WI38 (cell line): Measurements from ENCODE around the gene ZBTB18.
"Not testable (repeated sequence)": the region's sequence is repeated elsewhere in the genome, so short reads cannot be mapped to it uniquely, and the experiment has no call there.

ENCODE experiments used
- H3K4me3 ChIP-seq: 2 replicates; pipeline ENCODE4 v1.5.1; 2011; ENCODE audit warnings: low read depth, mild to moderate bottlenecking, control low read depth, low read length
- TF ChIP-seq, protein P1 (sequence below): IDR thresholded peaks from 2 replicates; pipeline ENCODE4 v1.5.1; 2012; ENCODE audit warnings: low read depth, mild to moderate bottlenecking, control low read depth, low read length

The ZBTB18 gene

DNA sequence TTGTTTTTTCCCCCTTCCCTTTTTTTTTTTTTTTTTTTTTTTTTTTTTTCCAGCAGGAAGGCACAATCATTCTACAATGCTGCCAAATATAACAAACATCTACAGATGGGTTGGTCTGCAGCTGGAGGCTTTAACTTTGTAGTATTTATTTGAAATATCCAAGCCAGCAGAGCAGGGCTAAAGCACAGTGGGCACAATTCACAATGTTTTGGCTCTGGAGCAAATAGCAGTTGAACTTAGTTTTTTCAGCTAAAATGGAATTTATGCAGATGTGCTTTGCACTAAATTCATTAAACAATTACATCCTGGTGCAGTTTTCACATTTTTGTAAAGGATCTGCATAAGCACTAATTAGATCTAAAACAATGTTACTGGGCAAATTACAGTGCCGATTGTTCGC, 39.8 kb upstream of the ZBTB18 start:
- H3K4me3 ChIP-seq, result no peak overlapping the region
- TF ChIP-seq, protein P1, sequence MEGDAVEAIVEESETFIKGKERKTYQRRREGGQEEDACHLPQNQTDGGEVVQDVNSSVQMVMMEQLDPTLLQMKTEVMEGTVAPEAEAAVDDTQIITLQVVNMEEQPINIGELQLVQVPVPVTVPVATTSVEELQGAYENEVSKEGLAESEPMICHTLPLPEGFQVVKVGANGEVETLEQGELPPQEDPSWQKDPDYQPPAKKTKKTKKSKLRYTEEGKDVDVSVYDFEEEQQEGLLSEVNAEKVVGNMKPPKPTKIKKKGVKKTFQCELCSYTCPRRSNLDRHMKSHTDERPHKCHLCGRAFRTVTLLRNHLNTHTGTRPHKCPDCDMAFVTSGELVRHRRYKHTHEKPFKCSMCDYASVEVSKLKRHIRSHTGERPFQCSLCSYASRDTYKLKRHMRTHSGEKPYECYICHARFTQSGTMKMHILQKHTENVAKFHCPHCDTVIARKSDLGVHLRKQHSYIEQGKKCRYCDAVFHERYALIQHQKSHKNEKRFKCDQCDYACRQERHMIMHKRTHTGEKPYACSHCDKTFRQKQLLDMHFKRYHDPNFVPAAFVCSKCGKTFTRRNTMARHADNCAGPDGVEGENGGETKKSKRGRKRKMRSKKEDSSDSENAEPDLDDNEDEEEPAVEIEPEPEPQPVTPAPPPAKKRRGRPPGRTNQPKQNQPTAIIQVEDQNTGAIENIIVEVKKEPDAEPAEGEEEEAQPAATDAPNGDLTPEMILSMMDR, result no peak

DNA sequence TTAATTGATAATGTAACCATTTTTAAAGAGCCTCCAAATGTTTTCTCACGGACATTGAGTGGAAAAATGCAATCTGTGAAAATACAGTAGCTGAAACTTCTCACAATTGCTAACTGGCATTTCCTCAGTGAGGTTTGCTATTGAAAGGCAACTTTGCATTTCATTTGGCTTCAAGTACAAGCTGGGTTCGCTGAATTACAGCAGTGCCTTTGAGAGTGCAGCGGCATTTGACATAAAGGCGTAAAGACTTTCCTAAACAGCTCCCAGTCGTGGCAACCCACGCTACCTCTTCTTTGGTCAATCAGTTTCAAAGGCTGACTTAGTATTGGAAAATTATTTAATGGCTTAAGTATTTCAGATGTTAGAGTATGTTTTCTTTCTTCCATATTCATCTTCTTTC, 39.3 kb upstream of the ZBTB18 start:
- no peak overlapping the region for H3K4me3 ChIP-seq
- TF ChIP-seq, protein P1, result no peak

DNA sequence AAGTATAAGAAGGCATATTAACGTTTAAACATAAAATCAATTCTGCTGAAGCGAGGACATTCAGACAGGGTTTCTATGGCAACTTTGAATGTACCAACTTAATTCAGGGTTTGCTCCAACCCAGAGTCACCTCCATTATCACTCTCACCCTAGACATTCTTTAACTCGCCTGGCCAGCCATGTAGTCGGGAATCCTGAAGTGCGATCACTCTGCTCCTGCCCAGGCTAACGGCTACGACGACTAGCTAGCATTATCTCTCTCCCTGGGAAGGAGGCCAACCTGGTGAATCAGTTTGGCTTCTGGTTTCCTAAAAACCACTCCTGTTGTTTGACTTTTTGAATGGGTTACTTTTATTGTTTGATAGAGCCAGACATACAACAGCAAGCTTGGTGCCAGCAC, 38.9 kb upstream of the ZBTB18 start:
- H3K4me3 ChIP-seq, result no peak overlapping the region
- TF ChIP-seq, protein P1, result no peak

DNA sequence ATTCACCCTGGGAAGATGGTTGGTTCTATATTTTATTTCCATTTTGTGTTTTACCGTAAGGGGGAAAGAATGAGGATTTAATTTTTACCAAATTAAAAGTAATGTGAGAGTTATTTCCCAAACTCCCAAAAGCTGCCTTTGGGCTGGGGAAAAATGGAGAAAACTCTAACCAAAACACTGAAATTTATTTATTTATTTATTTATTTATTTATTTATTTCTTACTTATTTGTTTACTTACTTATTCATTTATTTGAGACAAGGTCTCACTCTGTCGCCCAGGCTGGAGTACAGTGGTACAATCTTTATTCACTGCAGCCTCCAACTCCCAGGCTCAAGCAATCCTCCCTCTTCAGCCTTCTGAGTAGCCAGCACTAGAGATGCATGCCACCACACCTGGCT, 38.0 kb upstream of the ZBTB18 start:
- no peak overlapping the region for H3K4me3 ChIP-seq
- TF ChIP-seq, protein P1, result no peak

DNA sequence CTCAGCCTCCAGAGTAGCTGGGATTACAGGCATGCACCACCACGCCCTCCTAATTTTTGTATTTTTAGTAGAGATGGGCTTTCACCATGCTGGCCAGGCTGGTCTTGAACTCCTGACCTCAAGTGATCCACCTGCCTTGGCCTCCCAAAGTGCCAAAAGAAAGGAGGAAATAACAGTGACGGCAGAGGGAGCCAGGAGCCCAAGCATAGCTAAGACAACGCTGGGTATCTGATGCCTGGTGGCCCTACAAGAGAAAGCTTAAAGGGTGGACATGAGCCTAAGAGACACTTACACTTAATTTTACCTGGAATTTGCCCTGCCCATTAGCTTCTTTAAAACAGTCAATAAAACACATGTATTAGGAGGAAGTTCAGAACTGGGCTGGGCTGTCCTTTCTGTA, 36.2 kb upstream of the ZBTB18 start:
- H3K4me3 ChIP-seq, result not testable (repeated sequence)

DNA sequence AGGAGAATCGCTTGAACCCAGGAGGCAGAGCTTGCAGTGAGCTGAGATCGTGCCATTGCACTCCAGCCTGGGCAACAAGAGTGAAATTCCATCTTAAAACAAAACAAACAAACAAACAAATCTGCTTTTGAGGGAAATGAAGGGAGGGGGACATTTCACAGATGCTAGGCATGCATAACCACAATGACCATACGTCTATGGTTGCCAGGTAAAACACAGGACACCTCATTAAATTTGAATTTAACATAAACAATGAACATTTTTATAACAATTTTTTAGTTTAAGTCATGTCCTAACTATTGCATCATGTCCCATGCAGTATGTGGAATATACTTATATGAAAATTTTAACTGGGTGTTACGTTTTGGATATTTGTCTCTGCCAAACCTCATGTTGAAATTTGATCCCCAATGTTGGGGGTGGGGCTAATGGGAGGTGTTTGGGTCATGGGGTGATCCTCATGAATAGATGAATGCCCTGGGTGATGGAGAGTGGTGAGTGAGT, 31.0 kb upstream of the ZBTB18 start:
- TF ChIP-seq, protein P1, result no peak
- no peak overlapping the region for H3K4me3 ChIP-seq

DNA sequence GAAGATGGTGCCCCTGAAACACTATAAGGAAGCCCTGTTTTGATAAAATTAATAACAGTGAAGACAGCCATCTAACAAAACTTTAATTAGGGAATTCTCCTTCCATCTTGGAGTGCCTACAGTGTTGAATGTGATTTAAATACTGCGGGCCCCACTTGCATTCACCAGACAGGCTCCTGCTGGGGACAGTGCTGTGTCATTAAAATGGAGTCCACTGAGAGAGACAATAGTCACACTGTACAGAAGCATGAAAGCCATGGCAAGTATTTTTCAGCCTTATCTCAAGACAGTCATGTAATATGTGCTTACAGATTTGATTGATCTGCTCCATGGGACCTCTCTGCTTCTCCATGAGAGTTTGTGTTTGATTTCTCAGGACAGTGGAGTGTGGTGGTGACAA, 29.7 kb upstream of the ZBTB18 start:
- TF ChIP-seq, protein P1, result no peak
- no peak overlapping the region for H3K4me3 ChIP-seq

DNA sequence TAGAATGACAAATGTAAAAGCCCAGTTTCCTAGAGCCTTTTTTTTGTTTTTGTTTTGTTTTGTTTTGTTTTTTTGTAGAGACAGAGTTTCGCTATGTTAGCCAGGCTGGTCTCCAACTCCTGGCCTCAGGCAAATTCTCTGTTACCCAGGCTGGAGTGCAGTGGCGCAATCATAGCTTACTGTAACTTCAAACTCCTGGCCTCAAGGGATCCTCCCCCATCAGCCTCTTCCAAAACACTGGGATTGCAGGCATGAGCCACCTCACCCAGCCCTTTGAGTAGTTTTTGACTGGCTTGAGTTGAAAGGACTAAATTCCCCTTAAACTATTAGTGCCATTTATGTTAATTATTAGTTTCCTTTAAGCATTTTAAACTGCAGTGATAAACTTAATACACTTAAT, 28.8 kb upstream of the ZBTB18 start:
- TF ChIP-seq, protein P1, result no peak
- no peak overlapping the region for H3K4me3 ChIP-seq
